ENCODE data around the gene PICALM.
"Not testable (repeated sequence)": the region's sequence is repeated elsewhere in the genome, so short reads cannot be mapped to it uniquely, and the experiment has no call there.

The PICALM gene, protein sequence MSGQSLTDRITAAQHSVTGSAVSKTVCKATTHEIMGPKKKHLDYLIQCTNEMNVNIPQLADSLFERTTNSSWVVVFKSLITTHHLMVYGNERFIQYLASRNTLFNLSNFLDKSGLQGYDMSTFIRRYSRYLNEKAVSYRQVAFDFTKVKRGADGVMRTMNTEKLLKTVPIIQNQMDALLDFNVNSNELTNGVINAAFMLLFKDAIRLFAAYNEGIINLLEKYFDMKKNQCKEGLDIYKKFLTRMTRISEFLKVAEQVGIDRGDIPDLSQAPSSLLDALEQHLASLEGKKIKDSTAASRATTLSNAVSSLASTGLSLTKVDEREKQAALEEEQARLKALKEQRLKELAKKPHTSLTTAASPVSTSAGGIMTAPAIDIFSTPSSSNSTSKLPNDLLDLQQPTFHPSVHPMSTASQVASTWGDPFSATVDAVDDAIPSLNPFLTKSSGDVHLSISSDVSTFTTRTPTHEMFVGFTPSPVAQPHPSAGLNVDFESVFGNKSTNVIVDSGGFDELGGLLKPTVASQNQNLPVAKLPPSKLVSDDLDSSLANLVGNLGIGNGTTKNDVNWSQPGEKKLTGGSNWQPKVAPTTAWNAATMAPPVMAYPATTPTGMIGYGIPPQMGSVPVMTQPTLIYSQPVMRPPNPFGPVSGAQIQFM

DNA sequence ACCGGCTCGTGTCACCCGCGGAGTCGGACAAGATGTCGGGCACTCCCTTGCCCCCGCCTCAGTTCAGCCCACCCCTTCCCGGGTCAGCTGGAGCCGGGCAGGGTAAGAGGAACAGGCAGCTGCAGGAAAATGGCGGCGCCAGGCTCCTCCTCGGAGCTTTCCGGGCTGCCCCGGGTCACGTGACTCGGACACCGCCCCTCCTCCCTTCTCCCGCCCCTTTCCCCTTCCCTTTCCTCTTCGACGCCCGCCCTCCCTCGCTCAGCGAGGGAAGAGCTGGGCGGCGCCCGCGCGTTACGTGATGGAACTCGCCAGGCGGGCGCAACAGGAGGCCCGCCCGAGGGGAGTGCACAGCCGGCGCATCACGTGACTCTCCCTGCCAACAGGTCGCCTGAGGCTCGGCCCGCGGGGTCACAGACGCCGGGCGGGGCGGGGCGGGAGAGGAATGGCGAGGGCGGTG is at the start of gene PICALM:
Gene PICALM (minus strand): TSS at position 134 of the 457 bp plus-strand sequence. CDS start 304 bp downstream, outside the sequence.
- DNase-seq = peak; percentile 89

DNA sequence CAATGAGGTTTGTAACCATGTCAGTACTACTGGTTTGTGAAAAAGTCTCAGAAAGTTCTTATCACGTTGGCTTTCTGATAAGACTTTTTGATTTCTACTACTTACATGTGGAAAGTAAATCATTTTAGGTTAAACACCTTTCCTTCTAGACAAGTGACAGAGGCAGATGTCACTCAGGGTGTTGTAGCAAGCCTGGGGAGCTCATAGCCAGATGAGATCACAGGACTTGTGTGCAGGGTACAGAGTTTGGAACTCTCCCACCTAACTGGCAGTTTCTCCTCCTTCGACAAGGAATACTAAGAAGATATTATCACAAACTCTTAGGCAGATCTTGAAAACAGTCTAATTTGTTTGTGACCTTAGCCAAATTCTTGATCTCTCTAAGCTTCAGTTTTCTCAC is 49.4 kb upstream of the PICALM start:
- no peak for DNase-seq

- DNase-seq = peak; percentile 24
These were observed 48.8 kb upstream of the PICALM start for GRCh38 chr11:86117712-86118063.

GRCh38 chr11:86117001-86117711 is 48.3 kb upstream of the PICALM start:
- DNase-seq = peak; percentile 88

- DNase-seq = peak; percentile 98
These were observed 47.5 kb upstream of the PICALM start for GRCh38 chr11:86116386-86116726.

- peak; percentile 86 for DNase-seq
These were observed 46.9 kb upstream of the PICALM start for GRCh38 chr11:86115542-86116385.

GRCh38 chr11:86108890-86109638 is 40.2 kb upstream of the PICALM start:
- no peak for DNase-seq

- DNase-seq = no peak
These were observed 39.3 kb upstream of the PICALM start for GRCh38 chr11:86108191-86108590.

DNA sequence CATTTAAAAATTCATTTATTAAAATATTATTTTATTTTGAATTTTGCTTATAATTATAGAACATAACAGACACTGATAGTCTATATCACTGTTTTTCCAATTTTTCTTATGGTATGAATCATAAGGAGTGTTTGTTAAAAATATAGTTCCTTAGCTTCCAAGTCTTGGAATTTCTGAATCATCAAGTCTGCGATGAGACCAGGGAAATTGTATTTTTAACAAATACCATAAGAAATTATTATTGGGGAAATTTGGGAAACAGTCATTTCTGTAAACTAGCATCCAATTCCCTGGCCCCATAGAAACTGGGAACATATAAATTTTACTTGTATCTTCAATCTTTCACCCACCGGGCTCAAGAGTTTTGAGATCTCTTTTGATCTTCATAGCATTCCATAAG is 38.0 kb upstream of the PICALM start:
- DNase-seq = no peak

DNA sequence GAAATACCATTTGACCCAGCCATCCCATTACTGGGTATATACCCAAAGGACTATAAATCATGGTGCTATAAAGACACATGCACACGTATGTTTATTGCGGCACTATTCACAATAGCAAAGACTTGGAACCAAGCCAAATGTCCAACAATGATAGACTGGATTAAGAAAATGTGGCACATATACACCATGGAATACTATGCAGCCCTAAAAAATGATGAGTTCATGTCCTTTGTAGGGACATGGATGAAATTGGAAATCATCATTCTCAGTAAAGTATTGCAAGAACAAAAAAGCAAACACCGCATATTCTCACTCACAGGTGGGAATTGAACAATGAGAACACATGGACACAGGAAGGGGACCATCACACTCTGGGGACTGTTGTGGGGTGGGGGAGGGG is 37.1 kb upstream of the PICALM start:
- not testable (repeated sequence) for DNase-seq

DNA sequence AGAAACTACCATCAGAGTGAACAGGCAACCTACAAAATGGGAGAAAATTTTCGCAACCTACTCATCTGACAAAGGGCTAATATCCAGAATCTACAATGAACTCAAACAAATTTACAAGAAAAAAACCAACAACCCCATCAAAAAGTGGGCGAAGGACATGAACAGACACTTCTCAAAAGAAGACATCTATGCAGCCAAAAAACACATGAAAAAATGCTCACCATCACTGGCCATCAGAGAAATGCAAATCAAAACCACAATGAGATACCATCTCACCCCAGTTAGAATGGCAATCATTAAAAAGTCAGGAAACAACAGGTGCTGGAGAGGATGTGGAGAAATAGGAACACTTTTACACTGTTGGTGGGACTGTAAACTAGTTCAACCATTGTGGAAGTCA is 36.7 kb upstream of the PICALM start:
- DNase-seq = not testable (repeated sequence)

DNA sequence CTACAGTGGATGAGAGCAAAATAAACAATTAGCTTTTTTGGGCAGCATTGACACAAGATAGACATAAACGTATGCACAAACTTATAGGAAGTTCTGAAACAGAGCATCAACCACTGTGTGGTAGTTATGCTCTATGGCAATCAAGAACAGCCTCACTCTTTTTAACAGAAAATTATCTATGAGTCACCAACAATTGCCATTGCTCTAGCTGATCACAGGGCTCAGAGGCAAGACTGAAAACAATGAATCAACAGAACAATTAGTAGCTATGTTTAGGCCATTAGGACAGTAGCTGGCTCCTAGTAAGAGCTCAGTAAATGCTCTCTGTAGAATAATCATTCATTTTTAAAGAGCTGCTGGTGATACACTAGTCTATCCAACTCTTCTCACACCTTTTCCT is 34.9 kb upstream of the PICALM start:
- DNase-seq = no peak

- no peak for DNase-seq
These were observed 33.1 kb upstream of the PICALM start for GRCh38 chr11:86101941-86102407.

DNA sequence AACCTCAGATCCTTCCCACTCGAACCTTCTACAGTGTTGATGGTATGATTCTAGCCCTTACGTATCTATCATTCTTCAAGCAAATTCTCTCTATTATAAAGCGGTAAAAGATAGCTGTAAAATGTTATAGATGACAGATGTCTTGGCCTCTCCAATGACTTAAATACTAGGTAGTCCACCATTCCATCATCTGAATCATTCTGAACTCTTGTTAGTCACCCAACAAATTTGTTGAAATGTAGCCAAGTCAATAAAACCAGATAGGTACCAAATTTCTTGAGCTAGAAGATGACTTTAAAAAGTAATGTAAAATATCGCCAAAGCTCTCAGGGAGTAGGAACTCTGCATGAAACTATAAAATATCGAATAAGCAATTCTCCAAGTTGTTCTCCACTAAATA is 32.6 kb upstream of the PICALM start:
- DNase-seq = peak; percentile 52

GRCh38 chr11:86099874-86100273 is 31.0 kb upstream of the PICALM start:
- no peak for DNase-seq

DNA sequence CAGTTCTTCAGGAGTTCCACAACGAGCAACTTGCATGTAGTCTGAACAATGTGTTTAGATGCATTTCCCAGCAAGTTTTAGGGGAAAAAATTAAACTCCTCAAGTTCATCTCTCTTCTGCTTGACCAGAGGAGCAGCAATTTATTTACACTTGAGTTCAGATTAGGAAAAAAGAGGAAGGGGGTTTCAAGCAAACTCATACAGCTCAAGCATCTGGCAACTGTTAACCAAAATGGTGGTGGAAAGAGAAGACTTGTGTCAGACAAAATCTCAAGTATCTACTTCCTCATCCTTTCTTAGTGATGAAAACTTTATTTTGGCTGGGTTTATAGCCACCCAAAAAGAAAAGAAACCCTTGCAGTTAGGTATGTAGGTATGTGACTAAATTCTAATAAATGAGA is 29.1 kb upstream of the PICALM start:
- no peak for DNase-seq

- no peak for DNase-seq
These were observed 22.7 kb upstream of the PICALM start for GRCh38 chr11:86091566-86091965.

DNA sequence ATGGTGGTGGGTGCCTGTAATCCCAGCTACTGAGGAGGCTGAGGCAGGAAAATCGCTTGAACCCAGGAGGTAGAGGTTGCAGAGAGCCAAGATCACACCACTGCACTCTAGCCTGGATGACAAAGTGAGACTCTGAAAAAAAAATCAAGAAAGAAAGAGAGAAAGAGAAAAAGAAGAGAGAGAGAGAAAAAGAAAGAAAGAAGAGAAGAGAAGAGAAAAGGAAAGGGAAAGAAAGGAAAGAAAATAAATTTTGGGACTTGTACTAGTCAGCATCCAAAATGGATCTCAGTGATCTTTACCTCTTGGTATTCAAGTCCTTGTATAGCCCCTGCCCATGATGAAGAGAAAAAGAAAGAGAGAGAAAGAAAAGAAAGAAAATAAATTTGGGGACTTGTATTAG is 22.2 kb upstream of the PICALM start:
- no peak for DNase-seq

GRCh38 chr11:86089659-86090058 is 20.8 kb upstream of the PICALM start:
- DNase-seq = no peak

DNA sequence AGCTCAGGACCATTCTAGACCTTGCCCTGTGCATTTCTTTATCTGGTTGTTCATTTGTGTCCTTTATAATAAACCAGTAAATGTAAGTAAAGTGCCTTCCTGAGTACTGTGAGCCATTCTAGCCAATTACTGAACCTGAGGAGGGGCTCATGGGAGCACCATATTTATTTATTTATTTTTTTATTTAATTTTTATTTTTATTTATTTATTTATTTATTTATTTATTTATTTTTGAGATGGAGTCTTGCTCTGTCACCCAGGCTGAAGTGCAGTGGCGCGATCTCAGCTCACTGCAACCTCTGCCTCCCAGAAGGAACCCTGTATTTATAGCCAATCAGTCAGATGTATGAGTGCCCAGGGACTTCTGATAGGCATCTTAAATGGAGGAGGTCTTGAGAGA is 18.8 kb upstream of the PICALM start:
- not testable (repeated sequence) for DNase-seq

DNA sequence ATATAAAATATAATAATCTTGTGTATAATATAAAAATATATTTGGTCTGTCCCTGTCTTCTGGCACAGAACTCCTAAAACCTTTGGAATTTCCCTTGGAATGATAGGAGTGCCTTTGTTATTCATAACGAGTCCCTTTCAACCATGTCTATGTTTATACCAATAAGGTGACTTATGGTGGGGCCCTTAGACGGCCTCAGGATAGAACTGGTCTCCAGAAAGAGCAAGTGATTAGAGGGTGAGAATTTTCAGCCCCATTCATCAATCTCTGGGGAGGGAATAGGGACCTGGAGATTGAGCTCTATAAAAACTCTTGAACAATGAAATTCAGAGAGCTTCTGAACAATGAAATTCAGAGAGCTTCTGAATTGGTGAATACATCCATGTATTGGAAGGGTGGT is 18.4 kb upstream of the PICALM start:
- DNase-seq = no peak

GRCh38 chr11:86081455-86081854 is 12.6 kb upstream of the PICALM start:
- no peak for DNase-seq
